Fibroblast of villous mesenchyme (primary cell): ENCODE data around the gene RNF149. TPM values are rescaled to one million over a fixed set of nuclear protein-coding genes. Genes with fewer than 3 reads are reported as not detected.
"Not testable (repeated sequence)": the region's sequence is repeated elsewhere in the genome, so short reads cannot be mapped to it uniquely, and the experiment has no call there.

Experiments
- DNase-seq: peaks from one replicate; pipeline ENCODE4 v3.0.0-alpha.2; 2010; ENCODE audit warnings: low read depth
- H3K4me3 ChIP-seq: 2 replicates; pipeline ENCODE4 v1.5.1; 2011; ENCODE audit warnings: low read depth, mild to moderate bottlenecking, low read length
- CTCF ChIP-seq: IDR thresholded peaks from 2 replicates; pipeline ENCODE4 v1.5.1; 2012; ENCODE audit warnings: low read depth, mild to moderate bottlenecking, low read length; ENCODE audit not compliant: insufficient read depth
- total RNA-seq: library from RNA; depleted of rRNA; stranded (reverse); fragments of >200 nt; gene quantifications from 2 replicates; pipeline ENCODE4 v1.2.3, GENCODE V29; 2012

The RNF149 gene
- total RNA-seq, 1 donor = 53.5 TPM

DNA sequence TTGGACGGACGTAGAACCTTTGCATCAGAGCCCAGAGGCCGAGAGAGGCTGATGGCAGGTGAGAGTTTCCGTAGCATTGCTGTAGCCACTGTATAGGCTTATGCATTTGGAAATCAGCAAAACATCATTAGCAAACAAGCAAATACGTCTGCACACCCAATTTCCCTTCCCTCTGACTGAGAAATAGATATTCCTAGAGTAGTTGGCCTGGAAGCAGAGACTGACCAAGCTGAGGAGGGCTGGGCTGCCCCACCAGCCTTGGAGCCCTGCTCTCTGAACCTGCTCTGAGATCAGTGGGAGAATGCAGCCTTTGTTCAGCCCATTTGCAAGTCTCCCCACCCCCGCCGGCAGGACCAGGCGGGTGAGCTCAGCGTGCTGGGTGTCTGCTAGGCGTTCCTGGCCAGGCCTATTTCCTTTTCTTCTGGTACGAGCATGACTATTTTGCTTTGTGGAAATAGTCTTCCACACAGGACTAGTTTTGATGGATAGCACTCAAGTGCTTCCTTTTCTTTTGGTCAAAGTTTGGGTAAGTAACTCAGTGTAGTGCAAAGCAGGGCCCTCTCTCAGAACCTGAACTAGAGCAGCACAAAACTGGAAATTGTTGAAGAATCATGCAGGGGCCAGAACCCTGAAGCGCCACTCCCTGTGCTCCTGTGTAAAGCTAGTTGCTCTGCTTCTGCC, 21.9 kb upstream of the RNF149 start:
- no peak for TF ChIP-seq CTCF
- H3K4me3 ChIP-seq = no peak overlapping the region
- no peak for DNase-seq

GRCh38 chr2:101329026-101329425, 20.5 kb upstream of the RNF149 start:
- H3K4me3 ChIP-seq = no peak overlapping the region
- no peak for TF ChIP-seq CTCF
- DNase-seq = no peak

GRCh38 chr2:101328474-101329007, 20.0 kb upstream of the RNF149 start:
- DNase-seq = no peak
- H3K4me3 ChIP-seq = no peak overlapping the region
- TF ChIP-seq CTCF = no peak

DNA sequence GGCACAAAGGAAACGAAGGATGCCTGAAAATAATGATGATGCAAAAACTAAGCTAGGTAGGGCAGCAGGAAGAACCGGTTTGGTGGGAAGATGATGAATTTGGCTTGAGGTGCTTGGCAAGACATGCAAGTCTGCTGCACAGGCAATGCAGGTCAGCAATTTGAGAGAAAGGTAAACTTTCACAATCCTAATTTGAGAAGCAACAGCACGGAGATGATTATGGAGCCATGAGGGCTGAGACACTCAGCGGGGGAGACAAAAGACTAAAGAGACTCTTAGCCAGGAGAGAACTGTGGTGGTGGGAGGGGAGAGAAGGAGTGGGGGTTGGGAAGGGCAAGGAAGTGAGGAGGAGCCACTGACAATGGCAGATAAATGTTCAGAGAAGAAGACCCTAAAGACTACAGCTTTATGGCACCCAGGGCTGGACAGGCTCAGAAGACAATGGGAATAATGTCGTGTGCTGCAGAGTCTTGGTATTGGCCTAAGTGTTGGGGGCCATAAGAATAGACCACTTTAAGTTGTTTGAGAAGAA, 19.4 kb upstream of the RNF149 start:
- TF ChIP-seq CTCF = no peak
- H3K4me3 ChIP-seq = no peak overlapping the region
- no peak for DNase-seq

DNA sequence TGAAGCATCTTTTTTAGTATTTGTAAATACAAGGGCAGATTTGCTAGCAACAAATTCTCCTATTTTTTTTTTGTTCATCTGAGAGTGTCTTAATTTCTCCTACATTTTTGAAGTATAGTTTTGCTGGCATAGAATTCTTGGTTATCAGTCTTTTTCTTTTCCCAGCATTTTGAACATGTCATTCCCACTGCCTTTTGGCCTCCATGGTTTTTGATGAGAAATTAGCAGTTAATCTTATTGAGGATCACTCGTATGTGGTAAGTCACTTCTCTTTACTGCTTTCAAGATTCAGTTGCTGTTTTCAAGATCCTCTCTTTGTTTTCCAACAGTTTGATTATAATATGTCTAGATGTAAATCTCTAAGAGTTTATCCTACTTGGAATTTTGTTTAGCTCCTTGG, 16.9 kb upstream of the RNF149 start:
- no peak for TF ChIP-seq CTCF
- H3K4me3 ChIP-seq = no peak overlapping the region
- DNase-seq = no peak

- H3K4me3 ChIP-seq, DNase-seq: not testable (repeated sequence)
These were observed 8.1 kb upstream of the RNF149 start for GRCh38 chr2:101316568-101316967.

DNA sequence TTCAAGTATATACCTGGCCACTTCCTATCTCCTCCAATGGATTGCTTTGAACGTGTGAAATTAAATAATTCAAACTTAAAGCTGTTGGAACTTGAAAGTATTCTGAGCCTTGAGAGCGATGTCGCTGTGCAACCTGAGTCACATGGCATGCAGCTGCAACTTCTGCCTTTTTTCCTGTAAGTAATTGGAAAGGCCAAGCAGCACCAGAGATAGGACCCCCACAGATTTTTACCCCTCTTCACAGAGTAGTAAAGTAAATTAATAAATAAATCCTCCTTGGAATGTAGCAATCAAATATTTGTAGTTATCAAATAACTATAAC, 3.2 kb upstream of the RNF149 start:
- no peak overlapping the region for H3K4me3 ChIP-seq
- TF ChIP-seq CTCF = no peak
- no peak for DNase-seq
